Stimulated activated CD8-positive, alpha-beta memory T cell treated with anti-CD3 and anti-CD28 coated beads, Interleukin-2, amount 100 ng/mL, for 1 hour (primary cell): ENCODE data around the gene LDLRAD4.

Experiments
- DNase-seq, 2 donors: peaks; one replicate each; pipeline ENCODE4 v3.0.0-alpha.2; 2020; ENCODE audit warnings: low read depth in 2 of 2

The LDLRAD4 gene

GRCh38 chr18:13405305-13406038, 186.9 kb downstream of the LDLRAD4 start:
- no peak for DNase-seq

DNA sequence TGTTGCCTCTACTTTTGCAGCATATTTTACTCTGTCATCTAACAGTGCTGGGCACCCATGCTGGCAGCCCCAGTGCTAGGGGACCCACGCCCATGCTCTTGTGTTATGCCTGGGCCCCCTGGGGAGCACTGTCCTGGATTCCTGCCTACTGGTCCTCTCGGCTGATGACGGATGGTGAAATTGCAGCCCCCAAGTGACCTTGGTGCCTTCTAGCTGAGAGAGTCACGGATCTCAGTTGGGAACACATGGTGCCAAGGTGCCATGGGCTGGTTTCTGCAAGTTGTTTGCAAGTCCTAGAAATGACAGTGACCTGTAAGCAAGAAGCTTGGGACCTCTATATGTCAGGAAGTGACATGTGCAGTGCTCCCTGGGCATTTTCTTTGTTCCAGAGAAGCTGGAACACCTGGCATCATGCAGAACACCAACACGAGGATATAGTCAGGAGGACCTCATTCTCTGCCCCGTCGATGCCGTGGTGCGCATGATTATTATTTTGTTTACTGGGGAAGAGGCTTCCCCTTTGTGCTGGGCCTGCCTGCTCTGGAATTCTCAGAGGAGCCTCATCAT, 187.6 kb downstream of the LDLRAD4 start:
- no peak for DNase-seq

DNA sequence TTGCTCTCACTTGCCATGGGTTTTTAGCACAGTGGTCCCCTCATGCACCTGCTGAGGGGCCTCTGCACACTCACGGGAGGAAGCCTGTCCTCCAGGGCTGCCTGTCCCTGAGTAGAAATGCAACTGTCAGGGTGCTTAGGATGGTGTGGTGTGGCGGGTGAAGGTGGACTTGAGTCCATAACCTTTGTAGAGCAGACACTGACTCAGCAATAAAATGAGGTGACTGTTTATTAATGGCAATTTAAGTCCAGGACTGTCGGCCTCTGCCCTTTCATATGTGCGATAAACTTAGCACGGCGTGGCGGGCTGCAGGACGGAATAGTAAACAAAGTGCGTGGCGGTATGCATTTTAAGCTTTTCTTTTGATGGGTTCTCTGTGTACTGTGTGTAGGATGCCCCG, 188.2 kb downstream of the LDLRAD4 start:
- no peak for DNase-seq

DNA sequence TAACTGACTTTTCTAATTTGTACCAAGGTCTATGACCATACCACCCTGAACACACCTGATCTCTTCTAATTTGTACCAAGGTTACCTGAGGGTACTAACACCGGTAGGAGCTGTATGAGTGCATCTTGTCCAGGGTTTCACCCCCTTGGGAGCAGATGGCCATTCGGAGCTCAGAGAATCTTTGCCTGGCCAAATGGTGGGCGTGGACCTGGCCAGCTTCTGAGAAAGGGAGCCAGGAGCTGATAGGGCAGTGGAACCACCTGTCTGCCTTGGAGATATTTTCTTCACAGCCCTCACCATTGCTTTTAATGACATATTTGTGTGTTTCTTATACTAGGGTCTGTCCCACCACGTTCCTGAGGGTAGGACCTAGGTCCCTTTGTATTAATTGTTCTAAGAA, 188.9 kb downstream of the LDLRAD4 start:
- no peak for DNase-seq

DNA sequence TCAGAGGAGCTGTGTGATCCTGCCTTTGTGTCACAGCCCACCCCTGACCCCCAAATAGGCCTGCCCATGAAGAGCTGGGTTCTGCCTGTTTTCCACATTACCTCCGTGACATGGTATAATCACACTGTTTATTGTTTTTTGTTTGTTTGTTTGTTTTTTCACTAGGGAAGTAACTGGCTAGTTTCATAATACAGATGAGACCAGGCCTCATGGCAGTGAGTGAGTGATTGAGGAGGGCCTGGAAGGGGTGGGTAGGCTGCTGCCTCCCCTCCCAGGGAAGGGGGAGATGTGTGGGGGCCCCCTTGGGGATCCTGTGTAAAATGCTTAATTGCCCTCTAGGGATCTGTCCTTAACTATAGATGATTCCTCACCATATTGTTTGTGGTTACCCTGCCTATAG, 190.5 kb downstream of the LDLRAD4 start:
- DNase-seq: no peak

- no peak for DNase-seq
These were observed 191.4 kb downstream of the LDLRAD4 start for GRCh38 chr18:13409997-13410396.

- DNase-seq: no peak
These were observed 191.9 kb downstream of the LDLRAD4 start for GRCh38 chr18:13410471-13410870.

DNA sequence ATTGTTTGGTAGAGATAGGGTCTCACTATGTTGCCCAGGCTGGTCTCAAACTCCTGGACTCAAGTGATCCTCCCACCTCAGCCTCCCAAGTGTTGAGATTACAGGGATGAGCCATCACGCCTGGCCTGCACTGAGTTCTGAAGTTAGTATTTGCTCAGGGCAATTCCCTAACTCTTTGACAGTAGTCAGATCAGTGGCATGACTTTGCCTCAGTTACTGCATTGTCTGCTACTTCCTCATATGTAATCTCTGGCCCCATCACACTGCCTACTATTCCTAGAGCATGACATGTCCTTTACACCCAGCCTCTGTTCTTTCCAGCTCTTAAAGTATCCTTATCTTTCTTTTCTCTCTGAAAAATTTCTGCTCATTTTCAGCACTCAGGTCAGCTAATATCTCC, 193.5 kb downstream of the LDLRAD4 start:
- DNase-seq: no peak

- DNase-seq: no peak
These were observed 194.3 kb downstream of the LDLRAD4 start for GRCh38 chr18:13412901-13413300.

- no peak for DNase-seq
These were observed 195.5 kb downstream of the LDLRAD4 start for GRCh38 chr18:13414102-13414501.

DNA sequence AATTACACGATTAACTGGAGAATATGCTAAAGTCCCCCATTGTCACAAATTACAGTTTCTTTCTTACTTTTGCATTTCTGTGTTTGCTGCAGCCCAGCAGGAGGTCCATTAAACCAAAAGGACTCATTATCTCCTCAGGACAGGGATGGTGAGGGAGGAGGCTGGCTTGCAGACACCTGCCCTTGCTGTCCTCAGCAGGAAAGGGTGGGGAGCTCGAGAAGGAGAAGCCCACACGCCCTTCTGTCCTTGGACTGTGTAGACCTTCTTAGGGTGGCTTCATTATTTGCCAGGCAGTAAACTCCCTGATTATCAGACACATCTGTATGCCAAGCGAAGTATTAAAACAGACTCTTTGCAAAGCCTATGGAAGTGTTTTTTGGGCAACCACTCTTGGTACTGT, 196.0 kb downstream of the LDLRAD4 start:
- no peak for DNase-seq

- no peak for DNase-seq
These were observed 197.2 kb downstream of the LDLRAD4 start for GRCh38 chr18:13415736-13416135.

DNA sequence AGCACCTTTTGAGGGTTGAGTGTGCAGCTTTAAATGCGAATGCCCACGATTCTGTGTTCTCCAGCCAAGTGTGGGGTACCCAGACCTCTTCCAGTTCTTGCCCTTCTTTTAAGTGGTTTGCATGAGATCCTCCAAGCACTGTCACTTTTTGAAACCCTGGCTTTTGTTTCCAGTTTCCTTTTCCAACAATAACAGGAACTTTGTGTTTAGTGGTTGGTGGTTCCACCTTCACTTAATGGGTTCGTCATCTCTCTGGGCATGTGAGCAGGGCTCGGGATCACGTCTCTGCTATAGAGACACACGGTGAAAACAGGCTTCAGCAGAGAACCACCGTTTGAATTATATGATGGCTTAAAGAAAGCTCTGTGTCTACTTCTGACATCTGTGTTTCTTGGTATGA, 197.6 kb downstream of the LDLRAD4 start:
- DNase-seq: no peak

DNA sequence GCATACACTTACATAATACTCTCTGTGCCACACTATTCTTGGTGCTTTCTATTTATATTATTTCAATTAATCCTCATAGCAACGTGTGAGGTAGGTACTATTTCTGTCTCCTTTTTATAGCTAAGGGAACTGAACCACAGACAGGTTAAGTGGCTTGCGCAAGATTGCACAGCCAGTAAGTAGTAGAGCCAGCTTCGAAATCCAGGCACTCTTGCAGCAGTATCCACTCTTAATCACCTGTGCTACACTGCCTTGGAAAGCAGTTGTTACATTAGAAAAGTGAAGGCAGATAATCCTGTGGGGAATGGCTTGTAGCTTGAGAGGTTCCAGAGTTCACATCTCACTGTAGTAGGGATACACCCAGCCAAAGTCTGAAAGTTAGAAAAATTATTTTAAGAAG, 198.3 kb downstream of the LDLRAD4 start:
- no peak for DNase-seq

DNA sequence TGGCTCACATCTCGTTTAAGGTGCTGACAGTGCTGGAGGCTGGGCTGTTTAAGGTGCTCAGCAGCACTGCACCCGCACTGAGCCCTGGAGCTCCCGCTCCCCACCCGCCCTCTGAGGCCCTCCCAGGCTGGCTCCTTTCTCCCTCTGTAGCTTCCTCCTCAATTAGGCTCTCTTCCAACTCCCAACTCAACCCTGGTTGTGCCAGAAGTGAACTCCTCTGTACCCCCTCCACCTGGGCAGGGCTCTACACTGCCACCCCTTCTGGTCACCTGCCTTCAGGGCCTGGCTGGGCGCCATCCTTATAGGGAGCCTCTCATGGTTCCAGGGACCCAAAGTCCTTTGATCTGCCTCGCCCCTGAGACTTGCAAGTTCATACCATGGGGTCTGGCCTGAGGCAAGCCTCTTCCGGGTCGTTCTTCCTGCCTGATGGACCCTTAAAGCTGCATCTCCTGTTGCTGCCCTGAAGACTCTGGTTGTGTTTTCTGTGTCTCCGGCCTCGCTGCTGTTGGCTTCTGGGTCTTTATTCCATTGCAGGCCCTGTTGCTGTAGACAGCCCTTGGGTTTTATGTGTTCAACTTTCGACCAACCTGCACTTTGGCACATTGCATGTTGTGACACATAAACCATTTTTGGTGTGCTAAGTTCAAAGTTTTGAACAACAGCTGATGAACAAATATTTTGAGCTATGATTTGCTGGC, 199.6 kb downstream of the LDLRAD4 start:
- no peak for DNase-seq

DNA sequence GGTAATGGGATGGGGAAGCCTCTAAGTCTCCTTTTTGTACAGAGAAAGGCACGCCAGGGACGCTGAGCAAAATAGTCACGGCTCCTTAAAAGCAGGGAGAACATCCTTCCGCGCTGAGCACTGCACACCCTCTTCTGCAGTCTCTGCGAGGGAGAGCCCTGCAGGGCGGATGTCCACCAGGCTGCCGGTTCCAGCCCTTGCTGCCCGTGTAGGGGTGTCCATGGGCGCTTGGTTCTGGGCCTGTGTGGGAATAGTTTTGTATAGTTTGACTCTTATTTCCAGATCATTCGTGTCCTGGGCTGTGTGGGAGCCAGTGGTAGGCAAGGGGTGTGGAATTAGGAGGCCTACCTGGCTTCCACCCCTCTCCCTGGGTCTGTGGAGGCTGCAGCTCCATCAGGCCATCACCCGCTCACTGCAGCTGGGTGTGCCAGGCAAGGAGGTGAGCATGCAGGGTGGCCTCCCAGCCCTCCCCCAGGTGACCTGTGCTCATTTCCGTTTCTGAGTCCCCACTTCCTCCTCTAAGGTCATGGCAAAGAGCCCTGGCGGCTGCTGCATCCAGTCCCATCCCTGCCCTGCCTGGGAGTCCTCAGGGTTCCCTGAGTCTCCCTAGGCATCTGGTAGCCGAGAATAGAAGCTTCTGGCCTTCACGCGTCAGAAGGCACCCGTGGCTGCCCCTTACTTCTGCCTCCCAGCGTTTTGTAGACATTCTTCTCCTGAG, 202.6 kb downstream of the LDLRAD4 start:
- no peak for DNase-seq

GRCh38 chr18:13422541-13423147, 204.1 kb downstream of the LDLRAD4 start:
- DNase-seq: no peak

DNA sequence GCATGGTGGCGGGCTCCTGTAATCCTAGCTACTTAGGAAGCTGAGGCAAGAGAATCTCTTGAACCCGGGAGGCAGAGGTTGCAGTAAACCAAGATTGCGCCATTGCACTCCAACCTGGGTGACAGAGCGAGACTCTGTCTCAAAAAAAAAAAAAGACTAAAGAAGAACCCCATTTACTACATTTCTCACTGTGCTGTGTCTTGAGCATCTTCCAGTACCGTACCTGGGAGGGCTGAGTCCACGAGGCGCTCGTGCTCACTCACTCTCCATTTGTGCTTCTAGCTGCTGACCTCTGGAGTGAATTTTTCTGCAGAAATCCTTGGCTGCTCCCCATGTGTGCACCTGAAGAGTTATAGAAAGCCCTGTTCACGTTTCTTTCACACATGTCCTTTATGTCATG, 204.8 kb downstream of the LDLRAD4 start:
- DNase-seq: no peak

DNA sequence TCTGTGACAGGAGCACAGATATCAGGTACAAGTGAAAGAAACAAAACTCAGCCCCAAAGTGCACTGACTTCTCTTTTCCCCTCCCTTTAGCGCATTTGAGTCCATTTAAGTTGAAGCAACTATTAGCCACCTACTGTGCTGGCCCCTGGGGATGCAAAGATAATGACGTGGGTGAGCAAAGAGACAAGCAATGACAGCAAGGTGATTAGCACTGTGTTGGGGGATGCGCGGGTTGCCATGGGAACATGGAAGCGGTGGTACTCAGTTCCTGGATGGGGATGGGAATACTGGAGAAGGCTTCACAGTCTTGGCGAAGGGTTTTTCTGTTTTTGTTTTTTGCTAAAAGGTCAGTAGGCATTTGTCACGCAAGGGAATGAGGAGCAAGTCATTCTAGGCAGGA, 205.8 kb downstream of the LDLRAD4 start:
- no peak for DNase-seq

- no peak for DNase-seq
These were observed 207.0 kb downstream of the LDLRAD4 start for GRCh38 chr18:13425357-13426091.

DNA sequence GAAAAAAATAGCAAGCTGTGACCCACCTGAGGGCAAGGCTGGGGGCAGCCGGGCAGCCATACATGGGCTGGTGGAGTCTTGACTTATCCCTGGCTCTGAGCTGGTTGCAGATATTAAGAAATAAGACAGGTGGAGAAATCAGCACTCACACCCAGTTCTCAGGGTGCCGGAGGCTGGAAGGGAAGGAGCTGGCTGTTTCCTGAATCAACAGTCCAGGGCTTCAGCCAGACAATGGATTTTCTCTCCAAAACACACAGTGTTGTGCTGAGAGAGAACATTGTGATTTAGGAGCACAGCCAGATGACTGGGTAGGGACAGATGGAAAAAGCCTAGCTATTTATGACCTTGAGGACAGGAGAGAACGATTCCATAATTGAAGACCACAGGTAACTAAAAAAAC, 208.8 kb downstream of the LDLRAD4 start:
- DNase-seq: no peak
